ENCODE measurements around the gene MED29. TPM values are rescaled to one million over a fixed set of nuclear protein-coding genes. Genes with fewer than 3 reads are reported as not detected.

MED29 gene
- total RNA-seq, 1 experiment from 2014 or later: 17.0 TPM

DNA sequence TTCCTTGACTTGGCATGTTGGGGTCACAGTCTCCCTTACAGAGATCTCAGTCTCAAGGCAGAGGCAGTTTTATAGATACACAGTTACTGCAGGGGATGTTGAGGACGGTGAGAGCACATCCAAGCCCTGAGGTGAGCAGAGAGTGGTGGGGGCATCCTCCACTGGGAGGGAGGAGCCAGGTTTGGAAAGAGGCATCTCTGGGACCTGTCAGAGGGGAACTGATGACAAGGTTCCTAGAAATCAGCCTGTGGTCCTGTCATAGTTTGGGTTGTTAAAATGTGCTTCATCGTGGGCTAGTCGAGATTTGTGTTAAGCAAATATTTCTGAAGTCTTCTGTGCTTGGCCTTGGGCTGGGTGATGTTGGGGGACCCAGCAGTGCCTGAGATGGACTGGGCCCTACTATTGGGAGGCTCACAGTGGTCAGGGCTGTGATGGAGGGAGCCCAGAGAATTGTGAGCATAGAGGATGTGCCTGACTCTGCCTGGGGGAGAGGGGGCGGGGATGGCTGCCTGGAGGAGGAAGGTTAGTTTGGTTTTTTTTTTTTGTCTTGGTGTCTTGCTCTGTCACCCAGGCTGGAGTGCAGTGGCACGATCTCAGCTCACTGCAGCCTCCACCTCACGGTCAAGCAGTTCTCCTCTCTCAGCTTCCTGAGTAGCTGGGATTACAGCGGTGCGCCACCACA is 58.1 kb downstream of the MED29 start:
- Histone ChIP-seq H3K27me3 (ENCODE audit: low read length) (no peaks in the 10 kb centered on the region), H4K20me1 (ENCODE audit: low read length) (peaks cover 14% of the 10 kb centered on the region; the same call in 1 of the 2 replicates), H3K9me3 (ENCODE audit: low read length) (no peaks in the 10 kb centered on the region), H3F3A (ENCODE audit: low read length, unreplicated experiment) (no peaks in the 10 kb centered on the region), H3K9ac (ENCODE audit: low read length) (no peak overlapping the region), H2AFZ (ENCODE audit: low read length) (no peak overlapping the region), H3K4me1 (ENCODE audit: insufficient read depth, low read length) (peaks cover 30% of the 10 kb centered on the region), H3K27ac (ENCODE audit: low read length) (no peak overlapping the region), H3K79me2 (ENCODE audit: low read length) (peaks cover 87% of the 10 kb centered on the region), H3K4me2 (ENCODE audit: low read length) (no peak overlapping the region), H3K9me2 (replicated peaks; ENCODE audit: low read length) (no peaks in the 10 kb centered on the region), H3K36me3 (ENCODE audit: low read depth, low read length) (peaks cover 10% of the 10 kb centered on the region; the same call in 1 of the 2 replicates), H3K4me3 (ENCODE audit: low read length) (no peak overlapping the region)
- ChIA-PET POLR2A (ENCODE audit: unreplicated experiment) (interaction anchor here (0.5 kb wide), 1 partner anchor 41 kb away, joined by 4 read pairs; no protein-coding TSS in a partner anchor), CTCF (no interaction called here)
- ATAC-seq (no peak), DNase-seq (no peak)
- no peak for TF ChIP-seq EZH2phosphoT487 (IDR thresholded peaks at IDR 0.05; ENCODE audit: borderline replicate concordance, low read length)
- TF ChIP-seq, protein P1, sequence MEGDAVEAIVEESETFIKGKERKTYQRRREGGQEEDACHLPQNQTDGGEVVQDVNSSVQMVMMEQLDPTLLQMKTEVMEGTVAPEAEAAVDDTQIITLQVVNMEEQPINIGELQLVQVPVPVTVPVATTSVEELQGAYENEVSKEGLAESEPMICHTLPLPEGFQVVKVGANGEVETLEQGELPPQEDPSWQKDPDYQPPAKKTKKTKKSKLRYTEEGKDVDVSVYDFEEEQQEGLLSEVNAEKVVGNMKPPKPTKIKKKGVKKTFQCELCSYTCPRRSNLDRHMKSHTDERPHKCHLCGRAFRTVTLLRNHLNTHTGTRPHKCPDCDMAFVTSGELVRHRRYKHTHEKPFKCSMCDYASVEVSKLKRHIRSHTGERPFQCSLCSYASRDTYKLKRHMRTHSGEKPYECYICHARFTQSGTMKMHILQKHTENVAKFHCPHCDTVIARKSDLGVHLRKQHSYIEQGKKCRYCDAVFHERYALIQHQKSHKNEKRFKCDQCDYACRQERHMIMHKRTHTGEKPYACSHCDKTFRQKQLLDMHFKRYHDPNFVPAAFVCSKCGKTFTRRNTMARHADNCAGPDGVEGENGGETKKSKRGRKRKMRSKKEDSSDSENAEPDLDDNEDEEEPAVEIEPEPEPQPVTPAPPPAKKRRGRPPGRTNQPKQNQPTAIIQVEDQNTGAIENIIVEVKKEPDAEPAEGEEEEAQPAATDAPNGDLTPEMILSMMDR (conservative IDR thresholded peaks at IDR 0.05; ENCODE audit: low read depth, low read length): no peak
- no TSS peak for BruUV-seq (replicated peaks)
- intact Hi-C loops (cut with micrococcal nuclease): no loop called here

Small RNA genes lying within 50 kb of the gene (microRNA-seq; reads per million reads assigned to microRNA genes)
- not detected for gene MIR4530 (ENCODE audit: unreplicated experiment)

Other genes starting within 250 kb of the MED29 start
- gene NCCRP1, start 194.4 kb upstream of the MED29 start, total RNA-seq (2014; rRNA removed): 2.2 and 6.2 TPM in 2 replicates
- not detected in 2 replicates for gene SYCN, start 187.1 kb upstream of the MED29 start, total RNA-seq (2014; rRNA removed)
- not detected in 2 replicates for gene IFNL3, start 146.4 kb upstream of the MED29 start, total RNA-seq (2014; rRNA removed)
- gene IFNL4, start 142.5 kb upstream of the MED29 start, total RNA-seq (2014; rRNA removed): not detected in 2 replicates
- gene IFNL2, start 123.0 kb upstream of the MED29 start, total RNA-seq (2014; rRNA removed): not detected in 2 replicates
- not detected in 2 replicates for gene IFNL1, start 95.0 kb upstream of the MED29 start, total RNA-seq (2014; rRNA removed)
- 3.6 and 6.7 TPM in 2 replicates for gene LRFN1, start 70.5 kb upstream of the MED29 start, total RNA-seq (2014; rRNA removed)
- gene GMFG, start 55.3 kb upstream of the MED29 start, total RNA-seq (2014; rRNA removed): 0.36 TPM in 1 of 2 replicates, not detected in the other
- 80.4 and 93.8 TPM in 2 replicates for gene SAMD4B, start 49.0 kb upstream of the MED29 start, total RNA-seq (2014; rRNA removed)
- gene PAF1, start 272 bp upstream of the MED29 start, total RNA-seq (2014; rRNA removed): 50.7 and 56.6 TPM in 2 replicates
- gene ZFP36, start 15.5 kb downstream of the MED29 start, total RNA-seq (2014; rRNA removed): 32.7 and 68.4 TPM in 2 replicates
- 8.3 and 10.6 TPM in 2 replicates for gene PLEKHG2, start 21.3 kb downstream of the MED29 start, total RNA-seq (2014; rRNA removed)
- gene RPS16, start 44.6 kb downstream of the MED29 start, total RNA-seq (2014; rRNA removed): 294 and 418 TPM in 2 replicates
- 59.9 and 95.0 TPM in 2 replicates for gene SUPT5H, start 54.2 kb downstream of the MED29 start, total RNA-seq (2014; rRNA removed)
- gene TIMM50, start 89.5 kb downstream of the MED29 start, total RNA-seq (2014; rRNA removed): 97.2 and 123 TPM in 2 replicates
- gene DLL3, start 107.6 kb downstream of the MED29 start, total RNA-seq (2014; rRNA removed): 7.2 and 8.7 TPM in 2 replicates
- gene SELENOV, start 123.8 kb downstream of the MED29 start, total RNA-seq (2014; rRNA removed): not detected in 2 replicates
- 2.1 and 3.5 TPM in 2 replicates for gene EID2B, start 141.5 kb downstream of the MED29 start, total RNA-seq (2014; rRNA removed)
- gene EID2, start 148.8 kb downstream of the MED29 start, total RNA-seq (2014; rRNA removed): 11.3 and 22.9 TPM in 2 replicates
- not detected in 2 replicates for gene LGALS13, start 211.1 kb downstream of the MED29 start, total RNA-seq (2014; rRNA removed)

Measured in PC-3 (cell line).